GM19023 (cell line): Measurements from ENCODE around the gene IVD.
A peak's percentile ranks its signal among the peaks of the same experiment; 100 is the strongest.

Source experiments
- ATAC-seq: cut with Tn5 transposase; IDR thresholded peaks from one replicate; pipeline ENCODE4 v1.9.1; 2021; ENCODE audit warnings: mild to moderate bottlenecking, moderate library complexity; ENCODE audit not compliant: unreplicated experiment

The IVD gene

GRCh38 chr15:40405501-40406381 lies at the start of gene IVD:
TSS of gene IVD (plus strand) at chr15:40405795. CDS start at chr15:40405828, 33 bp downstream.
- peak; percentile 89 for ATAC-seq

GRCh38 chr15:40355976-40356585 lies 49.5 kb upstream of the IVD start:
- no peak for ATAC-seq

GRCh38 chr15:40357246-40357645 lies 48.3 kb upstream of the IVD start:
- ATAC-seq, result no peak

GRCh38 chr15:40357723-40358470 lies 47.7 kb upstream of the IVD start, which contains the start of gene DISP2:
TSS of gene DISP2 (plus strand) at chr15:40358219. CDS start at chr15:40358322, 103 bp downstream.
- ATAC-seq, result peak; percentile 86

GRCh38 chr15:40358471-40359353 lies 46.9 kb upstream of the IVD start:
- ATAC-seq, result peak; percentile 9

- no peak for ATAC-seq
Observed at GRCh38 chr15:40360015-40360414, 45.6 kb upstream of the IVD start.

GRCh38 chr15:40361640-40362039 lies 44.0 kb upstream of the IVD start:
- no peak for ATAC-seq

GRCh38 chr15:40363611-40364010 lies 42.0 kb upstream of the IVD start:
- ATAC-seq, result no peak

- ATAC-seq, result no peak
Observed at GRCh38 chr15:40364251-40364650, 41.3 kb upstream of the IVD start.

- ATAC-seq, result no peak
Observed at GRCh38 chr15:40365016-40365415, 40.6 kb upstream of the IVD start.

GRCh38 chr15:40365624-40366456 lies 39.8 kb upstream of the IVD start:
- no peak for ATAC-seq

- no peak for ATAC-seq
Observed at GRCh38 chr15:40366457-40367370, 38.9 kb upstream of the IVD start.

GRCh38 chr15:40367371-40367685 lies 38.3 kb upstream of the IVD start:
- no peak for ATAC-seq

- ATAC-seq, result peak; percentile 72
Observed at GRCh38 chr15:40367686-40368611, 37.6 kb upstream of the IVD start.

GRCh38 chr15:40368719-40369473 lies 36.7 kb upstream of the IVD start:
- no peak for ATAC-seq

- no peak for ATAC-seq
Observed at GRCh38 chr15:40369474-40369869, 36.1 kb upstream of the IVD start.

GRCh38 chr15:40369971-40370370 lies 35.6 kb upstream of the IVD start:
- no peak for ATAC-seq
